GM08714 (cell line): Measurements from ENCODE around the gene RECQL5.

ENCODE experiments used
- H3K4me3 ChIP-seq: fragments of 200-500 bp; sonication (Bioruptor generic); 2 replicates; pipeline ENCODE4 v1.5.1; 2014; ENCODE audit warnings: mild to moderate bottlenecking, low read length, inconsistent platforms
- ZNF274 ChIP-seq: IDR thresholded peaks from 2 replicates; pipeline ENCODE4 v1.6.1; 2012; ENCODE audit warnings: mild to moderate bottlenecking, low read depth, low read length

The RECQL5 gene

DNA sequence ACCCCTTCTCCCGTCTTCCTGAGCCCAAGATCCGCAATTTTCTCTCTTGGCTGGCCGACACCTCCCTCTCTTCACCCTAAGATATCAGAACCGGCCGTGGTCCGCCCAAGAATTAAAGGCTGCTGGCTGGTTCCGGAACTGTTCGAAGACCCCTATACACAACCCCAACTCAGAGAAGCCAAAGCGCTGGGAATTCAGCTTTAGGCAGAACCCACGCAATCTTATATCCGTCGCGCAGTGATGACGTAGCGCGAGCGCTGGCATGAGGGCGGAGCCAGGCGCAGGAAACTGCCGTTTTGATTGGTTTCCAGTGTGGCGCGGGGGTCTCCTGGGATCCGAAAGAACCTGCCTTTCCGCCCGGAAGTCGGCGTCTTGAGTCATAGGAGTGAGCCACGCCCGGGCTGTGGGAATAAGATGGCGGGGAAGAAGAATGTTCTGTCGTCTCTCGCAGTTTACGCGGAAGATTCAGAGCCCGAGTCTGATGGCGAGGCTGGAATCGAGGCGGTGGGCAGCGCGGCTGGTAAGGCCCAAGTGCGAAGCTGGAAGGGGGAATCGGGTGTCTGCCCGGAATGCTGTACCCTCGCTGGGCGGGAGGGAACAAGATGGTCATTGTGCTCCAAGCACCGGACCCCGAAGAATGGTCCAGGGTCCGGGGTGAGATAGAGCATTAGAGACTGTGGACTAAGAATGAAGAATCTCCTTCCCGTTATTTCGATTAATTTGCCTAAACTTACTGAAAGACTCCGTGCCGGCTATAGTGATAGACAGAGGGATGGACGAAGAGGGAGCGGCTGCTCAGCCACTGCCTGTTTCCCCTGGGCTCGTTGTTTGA is at the start of gene RECQL5, which contains the start of gene SAP30BP:
Gene RECQL5, minus strand, starts transcription at position 196 of the 832 bp plus-strand sequence. CDS start 597 bp downstream, outside the sequence.
Gene SAP30BP, plus strand, starts transcription at position 380 of the 832 bp plus-strand sequence. Its CDS starts 35 bp downstream, at position 415.
- H3K4me3 ChIP-seq = peak within 1 kb of the TSS; percentile 97
- no peak for TF ChIP-seq ZNF274

DNA sequence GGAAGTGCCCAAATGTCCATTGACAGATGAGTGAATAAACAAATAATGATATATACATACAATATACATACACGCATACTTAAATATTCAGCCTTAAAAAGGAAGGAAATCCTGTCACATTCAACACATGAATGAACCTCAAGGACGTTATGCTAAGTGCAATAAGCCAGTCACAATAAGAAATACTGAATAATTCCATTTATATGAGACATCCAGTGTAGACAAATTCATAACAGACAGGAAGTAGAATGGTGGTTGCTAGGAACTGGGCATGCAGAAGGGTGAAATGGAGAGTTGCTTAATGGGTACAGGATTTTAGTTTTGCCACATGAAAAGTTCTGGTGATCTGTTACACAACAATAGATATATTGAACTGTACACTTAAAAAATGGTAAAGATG is 45.5 kb upstream of the RECQL5 start:
- H3K4me3 ChIP-seq = no peak overlapping the region
- no peak for TF ChIP-seq ZNF274

DNA sequence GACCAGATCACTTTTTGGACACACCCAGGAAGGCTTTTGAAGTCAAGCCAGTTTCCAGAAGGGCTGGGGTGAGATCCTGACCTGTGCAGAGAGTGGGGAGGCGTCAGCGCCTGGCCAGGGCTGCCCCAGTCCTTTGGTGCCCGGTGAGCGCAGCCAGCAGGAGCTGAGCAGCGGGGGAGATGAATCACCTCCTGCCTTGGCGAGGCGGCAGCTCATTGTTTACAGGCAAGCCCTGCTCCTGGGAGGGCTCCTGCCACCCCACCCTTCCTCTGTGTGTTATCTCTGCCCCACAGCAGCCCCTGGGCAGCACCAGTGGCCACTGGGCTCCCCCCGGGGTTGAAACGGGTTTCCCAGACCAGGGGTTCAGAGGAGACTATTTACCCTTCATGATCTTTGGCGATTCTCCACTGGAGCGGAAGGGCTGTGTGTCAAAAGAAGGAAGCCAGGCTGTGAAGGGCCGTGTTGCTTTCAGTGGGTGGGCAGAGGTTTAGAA is 40.2 kb upstream of the RECQL5 start:
- no peak overlapping the region for H3K4me3 ChIP-seq
- TF ChIP-seq ZNF274 = no peak

- no peak overlapping the region for H3K4me3 ChIP-seq
- TF ChIP-seq ZNF274 = no peak
Observed at GRCh38 chr17:75706042-75706728, 39.2 kb upstream of the RECQL5 start.

GRCh38 chr17:75704963-75705875 is 38.3 kb upstream of the RECQL5 start:
- no peak overlapping the region for H3K4me3 ChIP-seq
- TF ChIP-seq ZNF274 = no peak

GRCh38 chr17:75703591-75703990 is 36.6 kb upstream of the RECQL5 start:
- no peak for TF ChIP-seq ZNF274

GRCh38 chr17:75703191-75703590 is 36.2 kb upstream of the RECQL5 start:
- H3K4me3 ChIP-seq = no peak overlapping the region
- TF ChIP-seq ZNF274 = no peak

More at GRCh38 chr17:75703591-75703990, 36.6 kb upstream of the RECQL5 start:
- H3K4me3 ChIP-seq = no peak overlapping the region

DNA sequence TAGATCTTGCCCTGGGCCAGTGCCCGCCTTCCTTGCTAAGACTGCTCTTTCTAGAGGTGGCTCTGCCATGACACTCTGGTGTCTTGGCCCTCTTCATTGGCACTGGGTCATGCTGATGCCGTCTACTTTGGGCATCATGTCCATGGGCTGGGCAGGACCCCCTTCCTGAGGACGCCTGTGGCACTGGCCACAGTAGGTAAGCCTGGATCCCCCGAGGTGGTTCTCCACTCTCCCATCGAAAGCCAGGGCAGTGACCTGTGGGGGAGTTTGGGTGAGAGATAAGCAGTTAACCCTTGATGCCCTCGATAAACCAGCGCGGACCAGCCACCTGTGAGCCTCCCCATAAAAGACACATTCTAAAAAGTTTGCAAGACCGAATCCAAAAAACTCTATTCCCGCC is 34.3 kb upstream of the RECQL5 start:
- TF ChIP-seq ZNF274 = no peak
- H3K4me3 ChIP-seq = no peak overlapping the region

GRCh38 chr17:75698659-75699058 is 31.7 kb upstream of the RECQL5 start:
- H3K4me3 ChIP-seq = no peak overlapping the region
- TF ChIP-seq ZNF274 = no peak

DNA sequence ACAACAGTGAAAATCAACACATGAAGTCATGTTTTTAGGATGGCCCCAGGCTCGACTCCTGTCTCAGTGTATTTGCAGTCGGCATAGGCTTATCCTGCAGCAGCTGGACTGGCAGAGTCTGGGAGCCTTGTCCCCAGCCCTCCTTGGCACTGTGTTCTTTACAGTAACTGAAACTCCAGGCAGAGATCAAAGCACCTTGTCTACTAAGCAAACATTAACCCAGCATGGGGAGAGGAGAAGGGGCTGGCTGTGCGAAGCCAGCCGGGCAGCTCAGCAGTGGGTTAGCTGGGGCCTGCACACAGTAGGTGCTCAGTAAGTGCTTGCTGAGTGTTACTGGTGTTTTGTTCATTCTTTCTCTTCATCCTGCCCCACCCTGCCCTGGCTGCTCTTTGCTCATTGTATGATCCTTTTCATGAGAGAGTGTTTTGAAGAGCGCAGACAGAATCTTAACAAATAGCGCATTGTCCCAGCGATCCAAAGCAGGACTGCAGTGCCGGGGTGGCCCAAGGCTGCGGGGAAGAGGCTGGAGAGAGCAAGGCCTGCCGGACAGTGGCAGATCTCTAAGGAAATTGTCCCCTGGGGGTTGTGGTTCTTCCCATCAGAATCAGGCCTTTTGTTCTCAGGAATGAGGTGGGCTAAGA is 30.8 kb upstream of the RECQL5 start:
- no peak for TF ChIP-seq ZNF274
- no peak overlapping the region for H3K4me3 ChIP-seq

DNA sequence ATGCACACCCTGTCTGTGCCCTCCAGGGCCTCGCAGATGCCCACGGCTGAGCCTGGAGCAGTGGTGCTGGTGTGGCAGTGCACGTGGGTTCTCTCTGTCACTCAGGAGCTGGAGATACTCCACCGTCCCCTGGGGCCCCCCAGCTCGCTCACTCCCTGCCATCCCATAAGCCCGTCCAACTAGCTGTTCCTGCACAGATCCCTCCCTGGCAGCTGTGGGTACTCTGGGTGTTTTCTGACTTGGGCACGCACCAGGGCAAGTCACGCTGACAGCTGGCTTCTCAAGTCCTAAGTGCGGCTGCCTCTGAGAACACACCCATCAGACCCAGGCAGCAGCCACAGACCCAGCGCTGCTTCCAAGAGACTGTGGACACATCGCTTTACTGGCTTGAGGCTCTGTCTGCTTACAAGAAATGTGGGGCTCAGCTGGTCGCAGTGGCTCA is 28.9 kb upstream of the RECQL5 start:
- H3K4me3 ChIP-seq = no peak overlapping the region
- no peak for TF ChIP-seq ZNF274

DNA sequence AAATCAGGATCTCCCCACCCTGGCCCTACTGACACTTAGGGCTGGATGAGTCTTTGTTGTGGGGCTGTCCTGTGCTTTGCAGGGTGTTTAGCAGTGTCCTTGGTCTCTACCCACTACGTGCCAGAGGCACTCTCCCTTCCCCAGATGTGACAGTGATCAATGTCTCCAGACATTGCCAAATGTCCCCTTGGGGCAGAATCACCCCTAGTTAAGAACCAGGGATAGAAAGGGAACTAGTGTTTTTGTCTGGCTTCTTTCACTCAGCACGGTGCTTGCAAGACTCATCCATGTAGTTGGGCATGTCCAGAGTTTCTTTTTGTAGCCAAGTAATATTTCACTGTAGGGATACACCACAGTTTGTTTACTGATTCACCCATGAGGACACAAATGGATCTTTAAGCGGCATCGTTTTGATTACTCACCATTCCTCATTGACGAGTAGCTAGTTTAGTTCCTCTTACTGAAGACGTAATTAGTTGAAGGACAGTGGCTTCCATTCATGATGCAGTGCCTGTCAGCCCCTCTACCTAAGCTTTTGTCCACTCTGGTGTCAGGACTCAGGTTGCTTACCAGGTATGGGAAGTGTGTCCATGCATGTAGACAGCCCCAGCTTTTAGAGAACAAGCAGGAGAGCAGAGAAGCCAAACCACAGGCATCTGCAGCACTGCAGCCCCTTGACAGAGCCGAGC is 28.3 kb upstream of the RECQL5 start:
- TF ChIP-seq ZNF274 = no peak
- no peak overlapping the region for H3K4me3 ChIP-seq

DNA sequence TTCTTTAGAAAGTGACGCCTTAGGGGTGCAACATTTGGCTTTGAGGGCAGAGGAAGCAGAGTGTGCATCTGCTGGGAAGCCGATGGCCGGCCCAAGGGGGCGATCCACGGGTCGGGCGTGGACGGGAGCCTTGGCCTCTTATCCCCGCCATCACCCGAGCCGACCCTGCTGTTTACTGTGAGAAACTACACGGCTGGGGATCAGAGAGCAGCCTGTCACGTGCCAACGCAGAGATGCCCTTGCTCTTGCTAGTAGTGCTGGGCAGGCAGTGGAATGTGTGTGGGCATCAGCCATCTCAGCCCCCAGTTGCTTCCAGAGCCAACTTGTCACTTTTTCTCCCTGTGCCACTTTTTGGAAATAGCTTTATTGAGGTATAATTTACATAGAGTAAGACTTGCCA is 27.6 kb upstream of the RECQL5 start:
- H3K4me3 ChIP-seq = no peak overlapping the region
- no peak for TF ChIP-seq ZNF274
